ENCODE measurements around the gene KRT13.

Gene KRT13

GRCh38 chr17:41529491-41529915, 24.1 kb upstream of the KRT13 start:
- peaks cover 80% of the 10 kb centered on the region for H3K27me3 Mint-ChIP-seq

GRCh38 chr17:41528959-41529353, 23.5 kb upstream of the KRT13 start:
- Mint-ChIP-seq H3K9me3 (no peaks in the 10 kb centered on the region), H3K27me3 (peaks cover 80% of the 10 kb centered on the region), H3K27ac (no peak overlapping the region), H3K4me3 (peak overlapping the region; percentile 53 to 76), H3K4me1 (peaks cover 24% of the 10 kb centered on the region)
- DNase-seq, result no peak
- no peak for ATAC-seq

More at GRCh38 chr17:41529491-41529915, 24.1 kb upstream of the KRT13 start:
- no peaks in the 10 kb centered on the region for H3K9me3 Mint-ChIP-seq
- no peak overlapping the region for H3K27ac Mint-ChIP-seq
- ATAC-seq, result no peak
- DNase-seq, result no peak
- H3K4me1 Mint-ChIP-seq, result peaks cover 24% of the 10 kb centered on the region
- no peak overlapping the region for H3K4me3 Mint-ChIP-seq

GRCh38 chr17:41527063-41528023, 21.9 kb upstream of the KRT13 start:
- H3K4me3 Mint-ChIP-seq, result peak overlapping the region; percentile 47 to 76
- no peak overlapping the region for H3K27ac Mint-ChIP-seq
- ATAC-seq (peak; percentile 23), DNase-seq (no peak)
- H3K4me1 Mint-ChIP-seq, result peaks cover 24% of the 10 kb centered on the region
- H3K9me3 Mint-ChIP-seq, result no peaks in the 10 kb centered on the region
- peaks cover 67% of the 10 kb centered on the region for H3K27me3 Mint-ChIP-seq

DNA sequence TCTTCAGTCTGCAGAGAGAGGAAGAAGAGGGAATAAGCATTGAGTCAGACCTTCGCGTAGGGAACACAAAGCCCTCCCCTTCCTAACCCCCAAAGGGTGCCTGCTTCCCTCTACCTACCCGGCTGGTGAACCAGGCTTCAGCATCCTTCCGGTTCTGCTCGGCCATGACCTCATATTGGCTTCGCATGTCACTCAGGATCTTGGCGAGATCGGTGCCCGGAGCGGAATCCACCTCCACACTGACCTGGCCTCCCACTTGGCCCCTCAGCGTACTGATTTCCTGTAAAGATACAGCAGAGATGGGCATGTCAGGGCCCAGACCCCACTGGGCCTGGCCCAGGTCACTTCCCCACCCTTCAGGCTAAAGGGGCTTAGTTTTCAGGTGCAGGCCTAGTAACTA, 18.8 kb upstream of the KRT13 start:
- peaks cover 24% of the 10 kb centered on the region for H3K4me1 Mint-ChIP-seq

GRCh38 chr17:41523787-41524186, 18.4 kb upstream of the KRT13 start:
- DNase-seq, result no peak
- Mint-ChIP-seq H3K27me3 (peaks cover 32% of the 10 kb centered on the region), H3K4me3 (no peak overlapping the region), H3K9me3 (no peaks in the 10 kb centered on the region), H3K27ac (no peak overlapping the region), H3K4me1 (peaks cover 19% of the 10 kb centered on the region)
- ATAC-seq, result no peak

More for the DNA sequence above, 18.8 kb upstream of the KRT13 start:
- ATAC-seq (no peak), DNase-seq (no peak)
- Mint-ChIP-seq H3K4me3 (no peak overlapping the region), H3K9me3 (no peaks in the 10 kb centered on the region), H3K27ac (no peak overlapping the region), H3K27me3 (peaks cover 36% of the 10 kb centered on the region)

- H3K9me3 Mint-ChIP-seq, result no peaks in the 10 kb centered on the region
- H3K27ac Mint-ChIP-seq, result no peak overlapping the region
- DNase-seq (no peak), ATAC-seq (no peak)
- H3K4me3 Mint-ChIP-seq, result no peak overlapping the region
- H3K4me1 Mint-ChIP-seq, result peaks cover 13% of the 10 kb centered on the region
- peaks cover 26% of the 10 kb centered on the region for H3K27me3 Mint-ChIP-seq
Observed at GRCh38 chr17:41523225-41523593, 17.8 kb upstream of the KRT13 start.

DNA sequence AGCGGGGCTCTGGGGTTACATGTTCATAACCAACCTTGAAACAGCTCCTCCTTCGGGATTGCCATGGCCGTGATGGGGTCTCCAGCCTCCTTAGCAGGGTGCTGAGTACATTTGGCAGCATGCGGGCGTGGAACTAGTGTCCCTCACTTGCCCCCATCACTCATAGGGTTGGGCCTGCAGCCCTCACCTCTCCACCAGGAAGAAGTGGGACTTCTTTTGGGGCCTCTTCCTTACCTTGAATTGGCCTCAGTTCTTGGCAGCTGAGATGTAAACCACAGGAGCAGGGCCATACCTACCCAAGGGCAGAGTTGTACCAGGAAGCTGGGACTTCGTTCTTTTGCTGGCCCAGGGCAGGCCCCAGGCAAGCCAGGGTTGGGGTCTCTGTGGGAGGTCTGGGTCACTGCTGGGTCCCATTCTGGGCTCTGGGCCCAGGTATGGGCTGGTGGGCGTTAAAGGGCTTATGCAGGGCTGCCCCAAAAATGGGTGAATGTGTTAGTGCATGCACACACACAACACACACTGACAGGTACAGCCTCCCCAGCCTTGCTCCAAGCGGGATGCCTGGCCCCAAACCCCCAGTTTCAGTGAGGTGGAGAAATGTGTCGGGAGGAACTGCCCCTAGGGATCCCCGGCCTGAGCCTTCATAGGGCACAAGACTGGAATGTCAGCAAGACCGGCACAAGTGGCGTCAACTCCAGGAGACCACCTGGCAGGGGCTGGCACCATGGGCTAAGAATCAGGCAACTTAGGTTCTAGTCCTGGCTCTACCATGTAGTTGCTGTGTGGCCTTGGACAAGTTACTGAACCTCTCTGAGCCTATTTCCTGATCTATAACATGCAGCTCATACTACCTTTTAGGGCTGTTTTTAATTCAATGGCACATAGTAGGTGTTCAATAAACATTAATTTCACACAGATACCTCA, 17.2 kb upstream of the KRT13 start:
- no peak for DNase-seq
- Mint-ChIP-seq H3K9me3 (no peaks in the 10 kb centered on the region), H3K27me3 (peaks cover 19% of the 10 kb centered on the region), H3K4me1 (peaks cover 7% of the 10 kb centered on the region), H3K27ac (no peak overlapping the region), H3K4me3 (no peak overlapping the region)
- ATAC-seq, result no peak

DNA sequence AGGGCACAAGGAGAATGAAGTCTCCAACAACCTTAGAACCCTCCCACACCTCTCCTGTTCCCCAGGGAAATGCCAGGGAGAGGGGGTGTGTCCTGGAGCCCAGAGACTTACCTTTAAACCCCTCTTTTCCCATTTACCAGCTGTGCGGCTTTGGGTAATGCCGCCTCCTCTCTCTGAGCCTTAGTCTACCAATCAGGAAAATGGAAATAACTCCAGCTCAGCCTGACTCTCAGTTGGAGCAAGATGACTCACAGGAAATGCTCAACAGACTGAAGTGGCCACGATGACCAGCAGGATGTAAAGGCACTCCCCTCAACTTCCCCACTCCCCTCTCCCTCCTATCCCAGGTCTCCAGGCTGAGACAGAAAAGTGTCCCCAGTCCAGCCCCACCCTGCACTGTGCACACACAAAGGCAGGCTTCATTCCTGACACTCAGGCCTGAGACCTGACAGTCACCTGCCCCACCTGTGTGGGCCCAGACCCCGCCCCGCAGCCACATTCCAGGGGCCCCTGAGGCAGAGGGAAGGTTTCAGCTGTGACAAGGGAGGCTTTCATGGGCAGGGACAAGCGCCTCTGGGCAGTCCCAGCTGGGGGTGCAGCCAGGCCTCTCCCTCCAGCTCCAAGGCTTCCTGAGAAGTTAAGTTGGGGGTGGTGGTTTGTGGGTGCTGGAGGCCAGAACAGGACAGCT, 16.3 kb upstream of the KRT13 start:
- Mint-ChIP-seq H3K4me1 (no peaks in the 10 kb centered on the region), H3K9me3 (no peaks in the 10 kb centered on the region), H3K27ac (no peak overlapping the region), H3K4me3 (no peak overlapping the region), H3K27me3 (peaks cover 11% of the 10 kb centered on the region)
- no peak for DNase-seq
- no peak for ATAC-seq

GRCh38 chr17:41520821-41521521, 15.6 kb upstream of the KRT13 start:
- ATAC-seq, result no peak
- Mint-ChIP-seq H3K4me1 (no peaks in the 10 kb centered on the region), H3K9me3 (no peaks in the 10 kb centered on the region), H3K4me3 (no peak overlapping the region), H3K27me3 (peaks cover 6% of the 10 kb centered on the region), H3K27ac (no peak overlapping the region)
- DNase-seq, result no peak

DNA sequence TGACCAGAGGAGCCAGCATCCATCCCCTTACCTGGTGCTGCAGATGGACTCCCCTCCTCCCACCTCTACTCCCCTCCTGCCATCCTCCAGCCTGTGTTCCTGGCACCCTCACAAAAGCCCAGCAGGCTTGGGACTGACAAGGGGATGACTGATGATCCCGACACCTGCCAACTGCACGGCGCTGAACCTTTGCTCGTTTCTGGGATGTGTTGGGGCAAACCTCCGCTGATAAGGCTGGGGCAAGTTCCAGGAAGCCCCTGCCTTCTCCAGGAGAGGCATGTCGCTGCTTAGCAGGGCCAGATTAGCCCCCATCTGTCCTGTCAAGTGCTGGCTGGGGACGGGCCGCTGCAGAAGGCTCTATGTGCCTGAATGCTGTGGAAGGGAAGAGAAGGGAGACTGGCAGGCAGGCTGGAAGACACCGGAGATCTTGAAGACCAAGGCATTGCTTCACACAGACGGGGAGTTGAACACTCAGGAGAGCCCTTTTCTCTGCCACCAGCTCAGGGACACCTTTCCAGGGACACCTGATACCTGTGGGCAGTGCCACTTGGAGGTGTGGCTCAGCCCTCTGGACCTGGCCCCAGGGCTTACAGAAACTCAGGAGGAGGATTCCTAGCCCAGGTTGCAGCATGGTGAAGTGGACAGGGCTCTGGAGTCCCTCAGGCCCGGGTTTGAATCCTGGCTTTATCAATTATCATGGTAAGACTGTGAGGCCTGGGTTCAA, 14.3 kb upstream of the KRT13 start:
- no peak overlapping the region for H3K4me3 Mint-ChIP-seq
- H3K27me3 Mint-ChIP-seq, result no peaks in the 10 kb centered on the region
- no peaks in the 10 kb centered on the region for H3K4me1 Mint-ChIP-seq
- ATAC-seq (no peak), DNase-seq (no peak)
- H3K9me3 Mint-ChIP-seq, result no peaks in the 10 kb centered on the region
- H3K27ac Mint-ChIP-seq, result peak overlapping the region in 1 of 2 donors; percentile 55

DNA sequence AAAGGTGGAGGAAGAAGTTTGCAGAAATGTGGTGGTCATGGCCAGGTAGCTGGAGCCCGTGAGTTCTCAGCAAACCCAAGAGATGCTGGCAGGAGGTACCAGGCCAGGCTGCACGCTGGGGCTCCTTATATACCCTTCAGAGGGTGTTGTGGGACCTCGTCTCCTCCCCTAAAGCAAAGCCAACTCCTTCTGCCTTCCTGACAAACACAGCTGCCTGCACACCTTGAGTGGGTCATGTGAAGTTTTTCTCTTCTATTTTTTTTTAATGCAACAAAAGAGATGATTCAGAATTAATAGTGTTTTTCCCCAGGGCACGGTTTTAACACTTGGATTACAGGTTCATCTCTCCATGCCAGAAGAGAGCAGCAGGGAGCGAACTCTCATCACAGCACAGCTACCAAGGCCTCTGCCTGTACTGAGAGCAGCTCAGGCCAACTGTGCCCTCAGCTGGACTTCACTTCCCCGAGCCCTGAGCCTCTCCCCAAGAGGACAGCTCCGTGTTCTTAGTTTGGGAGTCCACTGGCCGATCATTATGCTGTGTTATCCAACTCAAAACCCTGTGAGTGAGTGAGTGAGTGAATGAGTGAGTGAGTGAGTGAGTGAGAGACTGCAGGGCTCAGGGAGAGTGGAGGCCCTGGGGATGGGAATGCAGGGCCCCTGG, 13.5 kb upstream of the KRT13 start, which contains the start of gene KRT15:
Gene KRT15, minus strand, starts transcription at position 102 of the 661 bp plus-strand sequence. Its CDS starts 63 bp downstream, at position 39.
- Mint-ChIP-seq H3K27me3 (no peaks in the 10 kb centered on the region), H3K9me3 (no peaks in the 10 kb centered on the region), H3K4me1 (no peaks in the 10 kb centered on the region), H3K4me3 (no peak within 1 kb of the TSS), H3K27ac (peak within 1 kb of the TSS; percentile 55 to 73)
- DNase-seq (no peak), ATAC-seq (no peak)

- ATAC-seq (no peak), DNase-seq (no peak)
- no peaks in the 10 kb centered on the region for H3K4me1 Mint-ChIP-seq
- H3K9me3 Mint-ChIP-seq, result no peaks in the 10 kb centered on the region
- no peaks in the 10 kb centered on the region for H3K27me3 Mint-ChIP-seq
- no peak overlapping the region for H3K27ac Mint-ChIP-seq
- H3K4me3 Mint-ChIP-seq, result no peak overlapping the region
Observed at GRCh38 chr17:41518031-41518430, 12.6 kb upstream of the KRT13 start.

- no peaks in the 10 kb centered on the region for H3K9me3 Mint-ChIP-seq
- H3K27ac Mint-ChIP-seq, result no peak overlapping the region
- H3K4me3 Mint-ChIP-seq, result no peak overlapping the region
- H3K27me3 Mint-ChIP-seq, result no peaks in the 10 kb centered on the region
- ATAC-seq (no peak), DNase-seq (no peak)
- H3K4me1 Mint-ChIP-seq, result no peaks in the 10 kb centered on the region
Observed at GRCh38 chr17:41516830-41517283, 11.4 kb upstream of the KRT13 start.

All from stimulated activated naive CD8-positive, alpha-beta T cell treated with anti-CD3 and anti-CD28 coated beads, Interleukin-15, amount 100 ng/mL, for 72 hours (primary cell).